OCI-LY7 (cell line): ENCODE measurements around the gene HMGCL. TPM values are rescaled to one million over a fixed set of nuclear protein-coding genes. Genes with fewer than 3 reads are reported as not detected.
A peak's percentile ranks its signal among the peaks of the same experiment; 100 is the strongest.

Source experiments
- BruUV-seq: library from RNA; stranded (reverse); fragments of 400-500 nt; replicated peaks from 2 replicates; lab custom pipeline; 2021; lab: Mats Ljungman, UMichigan
- CTCF ChIA-PET: fragments of 300-600 bp; sonication (Branson Sonifier 250); formaldehyde crosslinking; loops from one replicate; lab custom pipeline; 2022; ENCODE audit warnings: antibody characterized with exemption; ENCODE audit not compliant: unreplicated experiment; lab: Charles Lee
- POLR2A ChIA-PET: fragments of 300-600 bp; sonication (Branson Sonifier 250); formaldehyde crosslinking; loops from one replicate; lab custom pipeline; 2022; ENCODE audit warnings: antibody characterized with exemption; lab: Charles Lee
- DNase-seq: peaks from one replicate; pipeline ENCODE4 v3.0.0-alpha.2; 2015; ENCODE audit warnings: low spot score
- H2AFZ ChIP-seq: fragments of 200-600 bp; sonication (generic), shearing (Covaris generic); 2 replicates; pipeline ENCODE4 v1.6.1; 2014; ENCODE audit warnings: mild to moderate bottlenecking, antibody characterized with exemption, low read length, moderate library complexity
- H3K27ac ChIP-seq: fragments of 200-600 bp; sonication (generic); 2 replicates; pipeline ENCODE4 v1.5.1; 2014; ENCODE audit warnings: mixed run types, low read depth, mild to moderate bottlenecking, moderate library complexity, low read length, inconsistent platforms; ENCODE audit not compliant: poor library complexity, severe bottlenecking
- H3K36me3 ChIP-seq: fragments of 200-600 bp; sonication (generic); 2 replicates; pipeline ENCODE4 v1.6.1; 2014; ENCODE audit warnings: mild to moderate bottlenecking, antibody characterized with exemption, low read length, moderate library complexity, mixed read lengths; ENCODE audit not compliant: insufficient read depth
- H3K4me1 ChIP-seq: fragments of 200-600 bp; sonication (generic); 2 replicates; pipeline ENCODE4 v1.5.1; 2014; ENCODE audit warnings: mild to moderate bottlenecking, low read length; ENCODE audit not compliant: insufficient read depth, poor library complexity, severe bottlenecking
- H3K4me2 ChIP-seq: fragments of 200-600 bp; sonication (generic); 2 replicates; pipeline ENCODE4 v1.6.1; 2014; ENCODE audit warnings: mild to moderate bottlenecking, low read length
- H3K4me3 ChIP-seq: fragments of 200-600 bp; sonication (generic); 2 replicates; pipeline ENCODE4 v1.5.1; 2014; ENCODE audit warnings: mild to moderate bottlenecking, low read depth, low read length; ENCODE audit not compliant: poor library complexity, severe bottlenecking
- H3K79me2 ChIP-seq: fragments of 200-600 bp; sonication (generic); 2 replicates; pipeline ENCODE4 v1.6.1; 2016; ENCODE audit warnings: low read depth, mild to moderate bottlenecking, low read length, moderate library complexity, mixed read lengths; ENCODE audit not compliant: insufficient read depth
- H3K9me2 ChIP-seq: fragments of 200-600 bp; sonication (generic); 2 replicates; pipeline ENCODE4 v1.6.1; 2016; ENCODE audit warnings: mild to moderate bottlenecking, low read length, mixed read lengths; ENCODE audit not compliant: insufficient read depth
- H3K9me3 ChIP-seq: fragments of 200-600 bp; sonication (generic); 2 replicates; pipeline ENCODE4 v1.6.1; 2014; ENCODE audit warnings: mild to moderate bottlenecking, mixed run types, low read length, mixed read lengths
- H4K20me1 ChIP-seq: fragments of 200-600 bp; sonication (generic); 2 replicates; pipeline ENCODE4 v1.6.1; 2014; ENCODE audit warnings: mild to moderate bottlenecking, antibody characterized with exemption, low read length, moderate library complexity, mixed read lengths; ENCODE audit not compliant: insufficient read depth
- EZH2phosphoT487 ChIP-seq: fragments of 200-600 bp; sonication (generic); IDR thresholded peaks from 2 replicates; pipeline ENCODE4 v1.6.1; 2018; ENCODE audit warnings: low read depth, borderline replicate concordance, mild to moderate bottlenecking, mixed run types, antibody characterized with exemption, low read length, moderate library complexity, mixed read lengths
- intact Hi-C: fragments of 100-400 bp; cut with micrococcal nuclease; formaldehyde crosslinking; loops from one replicate; pipeline ENCODE4 v1.10.0; 2022; ENCODE audit not compliant: unreplicated experiment
- total RNA-seq, 2 experiments: library from RNA; depleted of rRNA in 1 of 2; stranded (reverse); fragments of >200 nt in 1 of 2; shearing (Covaris generic) in 1 of 2; gene quantifications; 2 replicates each; pipeline ENCODE4 v1.2.3, GENCODE V29; 2014 to 2022
- TF ChIP-seq, protein P1 (sequence below): fragments of 200-600 bp; sonication (generic); conservative IDR thresholded peaks from 2 replicates; pipeline ENCODE4 v1.5.1; 2014; ENCODE audit warnings: mild to moderate bottlenecking, antibody characterized with exemption, low read length, moderate library complexity, mixed read lengths

HMGCL gene
- total RNA-seq, 2 experiments from 2014 or later = 13.1 to 30.7 TPM

DNA sequence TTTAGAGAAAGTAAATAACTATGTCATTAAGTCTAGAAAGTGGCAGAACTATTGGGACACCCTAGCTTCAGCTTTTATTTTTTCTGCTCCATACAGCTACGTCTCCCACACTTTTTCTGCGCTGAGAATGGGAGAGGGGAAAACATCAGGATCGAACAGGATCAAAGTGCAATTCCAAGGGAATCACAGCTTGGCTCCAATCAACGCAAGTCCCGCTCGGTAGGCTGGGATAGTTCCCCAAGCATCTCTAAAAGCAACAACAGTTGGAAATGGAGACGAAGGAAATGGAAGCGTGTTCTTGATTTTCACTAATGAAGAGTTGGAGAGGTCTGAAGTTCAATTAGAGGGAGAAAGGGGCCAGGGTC, 536 bp downstream of the HMGCL start:
- CTCF ChIA-PET = interaction anchor here (0.6 to 1.7 kb wide), 2 partner anchors 14 to 19 kb away, joined by 5 read pairs; no protein-coding TSS in a partner anchor
- no TSS peak for BruUV-seq
- Histone ChIP-seq H3K9me3 (no peaks in the 10 kb centered on the region), H2AFZ (peak overlapping the region; percentile 91), H3K4me1 (peaks cover 16% of the 10 kb centered on the region), H4K20me1 (no peaks in the 10 kb centered on the region), H3K36me3 (no peaks in the 10 kb centered on the region), H3K27ac (peak overlapping the region; percentile 25), H3K9me2 (no peaks in the 10 kb centered on the region), H3K4me2 (peak overlapping the region; percentile 82), H3K79me2 (no peaks in the 10 kb centered on the region), H3K4me3 (peak overlapping the region; percentile 86)
- POLR2A ChIA-PET = interaction anchor here (0.9 to 1.5 kb wide), 6 partner anchors 12 to 92 kb away, joined by 3 to 6 read pairs (median 4); no protein-coding TSS in a partner anchor
- TF ChIP-seq, protein P1, sequence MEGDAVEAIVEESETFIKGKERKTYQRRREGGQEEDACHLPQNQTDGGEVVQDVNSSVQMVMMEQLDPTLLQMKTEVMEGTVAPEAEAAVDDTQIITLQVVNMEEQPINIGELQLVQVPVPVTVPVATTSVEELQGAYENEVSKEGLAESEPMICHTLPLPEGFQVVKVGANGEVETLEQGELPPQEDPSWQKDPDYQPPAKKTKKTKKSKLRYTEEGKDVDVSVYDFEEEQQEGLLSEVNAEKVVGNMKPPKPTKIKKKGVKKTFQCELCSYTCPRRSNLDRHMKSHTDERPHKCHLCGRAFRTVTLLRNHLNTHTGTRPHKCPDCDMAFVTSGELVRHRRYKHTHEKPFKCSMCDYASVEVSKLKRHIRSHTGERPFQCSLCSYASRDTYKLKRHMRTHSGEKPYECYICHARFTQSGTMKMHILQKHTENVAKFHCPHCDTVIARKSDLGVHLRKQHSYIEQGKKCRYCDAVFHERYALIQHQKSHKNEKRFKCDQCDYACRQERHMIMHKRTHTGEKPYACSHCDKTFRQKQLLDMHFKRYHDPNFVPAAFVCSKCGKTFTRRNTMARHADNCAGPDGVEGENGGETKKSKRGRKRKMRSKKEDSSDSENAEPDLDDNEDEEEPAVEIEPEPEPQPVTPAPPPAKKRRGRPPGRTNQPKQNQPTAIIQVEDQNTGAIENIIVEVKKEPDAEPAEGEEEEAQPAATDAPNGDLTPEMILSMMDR = no peak
- no peak for TF ChIP-seq EZH2phosphoT487
- intact Hi-C loops = no loop called here
- DNase-seq = no peak

DNA sequence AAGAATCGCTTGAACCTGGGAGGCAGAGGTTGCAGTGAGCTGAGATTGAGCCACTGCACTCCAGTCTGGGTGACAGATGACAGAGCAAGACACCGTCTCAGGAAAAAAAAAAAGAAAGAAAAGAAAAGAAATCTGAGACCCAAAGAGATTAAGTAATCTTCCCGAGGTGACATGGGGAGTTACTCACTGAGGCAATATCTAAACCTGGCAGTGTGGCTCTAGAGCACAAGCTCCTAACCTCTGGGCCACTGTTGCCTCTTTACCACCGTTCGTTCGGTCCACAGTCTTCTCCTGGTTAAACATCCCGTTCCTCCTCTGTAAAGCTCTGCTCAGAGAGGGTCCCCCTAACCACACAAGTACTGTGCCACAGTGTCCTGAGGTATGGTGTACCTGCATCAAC, 1.5 kb downstream of the HMGCL start:
- Histone ChIP-seq H3K4me2 (peak overlapping the region; percentile 82; the same call in 1 of the 2 replicates), H3K27ac (no peak overlapping the region), H3K36me3 (no peaks in the 10 kb centered on the region), H3K4me1 (peaks cover 16% of the 10 kb centered on the region), H3K9me3 (no peaks in the 10 kb centered on the region), H3K4me3 (no peak overlapping the region), H3K79me2 (no peaks in the 10 kb centered on the region), H4K20me1 (no peaks in the 10 kb centered on the region), H3K9me2 (no peaks in the 10 kb centered on the region), H2AFZ (no peak overlapping the region)
- CTCF ChIA-PET = interaction anchor here (1.7 kb wide), 1 partner anchor 13 kb away, joined by 5 read pairs; no protein-coding TSS in a partner anchor
- POLR2A ChIA-PET = interaction anchor here (0.6 to 1.6 kb wide), 4 partner anchors 13 to 93 kb away, joined by 4 read pairs; partner anchors contain the start of gene CNR2
- no peak for TF ChIP-seq EZH2phosphoT487
- TF ChIP-seq, protein P1 = no peak
- no peak for DNase-seq
- intact Hi-C loops = no loop called here
- no TSS peak for BruUV-seq

DNA sequence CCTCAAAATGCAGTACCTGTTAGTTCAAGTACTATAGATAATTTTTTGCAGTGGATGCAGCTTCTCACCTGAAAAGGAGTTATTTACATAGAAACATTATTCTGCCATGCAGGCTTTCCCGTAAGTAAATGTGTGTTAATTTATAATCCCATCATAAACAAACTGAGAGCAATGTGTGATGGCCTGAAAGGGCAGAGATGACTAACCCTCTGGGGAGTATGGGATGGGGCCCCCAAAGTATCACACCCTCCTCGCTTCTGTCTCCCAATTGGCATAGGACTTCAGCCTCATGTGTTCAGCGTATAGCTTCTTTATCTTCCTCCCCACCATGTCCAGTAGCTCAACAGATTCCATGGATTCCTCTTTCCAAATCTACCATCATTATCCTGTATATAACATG, 7.6 kb downstream of the HMGCL start:
- ChIA-PET POLR2A (interaction anchor here (0.6 kb wide), 1 partner anchor 98 kb away, joined by 3 read pairs; no protein-coding TSS in a partner anchor), CTCF (no interaction called here)
- Histone ChIP-seq H3K9me2 (no peaks in the 10 kb centered on the region), H3K36me3 (no peaks in the 10 kb centered on the region), H3K9me3 (no peaks in the 10 kb centered on the region), H3K4me2 (no peak overlapping the region), H3K4me1 (peaks cover 10% of the 10 kb centered on the region), H3K27ac (no peak overlapping the region), H4K20me1 (no peaks in the 10 kb centered on the region), H3K4me3 (no peak overlapping the region), H3K79me2 (no peaks in the 10 kb centered on the region), H2AFZ (no peak overlapping the region; the same call in 1 of the 2 replicates)
- BruUV-seq = no TSS peak
- intact Hi-C loops = no loop called here
- TF ChIP-seq, protein P1 = no peak
- TF ChIP-seq EZH2phosphoT487 = no peak
- no peak for DNase-seq
